HCT116 (cell line): ENCODE measurements around the gene SERPING1. TPM values are rescaled to one million over a fixed set of nuclear protein-coding genes. Genes with fewer than 3 reads are reported as not detected.

ENCODE experiments used
- ATAC-seq: fragments of 200-7000 bp; cut with Tn5 transposase; 2 replicates; pipeline ENCODE4 v1.9.1; 2020; ENCODE audit warnings: mild to moderate bottlenecking, moderate library complexity
- BruUV-seq: library from RNA; stranded (reverse); fragments of 400-500 nt; replicated peaks from 2 replicates; lab custom pipeline; 2021; lab: Mats Ljungman, UMichigan
- CTCF ChIA-PET: fragments of 300-600 bp; sonication (Branson Sonifier 250); formaldehyde crosslinking; loops from one replicate; lab custom pipeline; 2021; ENCODE audit warnings: antibody characterized with exemption; lab: Charles Lee
- POLR2A ChIA-PET: fragments of 300-600, 350-600 bp; sonication (Branson Sonifier 250); formaldehyde crosslinking; loops from one replicate; lab custom pipeline; 2021; ENCODE audit warnings: antibody characterized with exemption; lab: Charles Lee
- RAD21 ChIA-PET, 2 experiments: fragments of 300-600 bp; sonication (Branson Sonifier 250); formaldehyde crosslinking; loops; one replicate each; lab custom pipeline; 2023; ENCODE audit warnings: low total read pairs in 2 of 2; ENCODE audit not compliant: uncharacterized antibody in 2 of 2, unreplicated experiment in 2 of 2, low non-redundant PET in 1 of 2; lab: Charles Lee
- DNase-seq: peaks from one replicate; pipeline ENCODE4 v3.0.0-alpha.2; 2010; ENCODE audit warnings: low read depth, low spot score
- H2AFZ ChIP-seq: fragments of 200-600 bp; shearing (Covaris generic), sonication (generic); 2 replicates; pipeline ENCODE4 v1.6.1; 2017; ENCODE audit warnings: low read depth, mixed run types, mixed read lengths, antibody characterized with exemption, low read length; ENCODE audit not compliant: poor library complexity, severe bottlenecking
- H3K27ac ChIP-seq: 2 replicates; pipeline ENCODE4 v1.5.1; 2012; ENCODE audit warnings: low read depth, low read length
- H3K27me3 ChIP-seq: fragments of 200-600 bp; sonication (generic); 2 replicates; pipeline ENCODE4 v1.6.1; 2016; ENCODE audit warnings: mixed run types, low read length, mixed read lengths; ENCODE audit not compliant: insufficient read depth
- H3K36me3 ChIP-seq, 2 experiments: fragments of 200-500 bp in 1 of 2; fragments of 200-600 bp in 1 of 2; sonication (Bioruptor generic) in 1 of 2; sonication (generic) in 1 of 2; 2 replicates each; pipeline versions ENCODE4 v1.5.1 to v1.6.1; 2014 to 2016; ENCODE audit warnings: low read length in 2 of 2, inconsistent platforms in 1 of 2, mixed read lengths in 1 of 2, mixed run types in 1 of 2; ENCODE audit not compliant: insufficient read depth in 2 of 2, control insufficient read depth in 1 of 2
- H3K4me1 ChIP-seq, 2 experiments: fragments of 200-600 bp in 1 of 2; sonication (generic) in 1 of 2; 2 replicates each; pipeline versions ENCODE4 v1.5.1 to v1.6.1; 2012 to 2017; ENCODE audit warnings: low read length in 2 of 2, inconsistent platforms in 1 of 2, mild to moderate bottlenecking in 1 of 2, mixed read lengths in 1 of 2, mixed run types in 1 of 2, moderate library complexity in 1 of 2; ENCODE audit not compliant: insufficient read depth in 2 of 2, control insufficient read depth in 1 of 2
- H3K4me2 ChIP-seq: fragments of 200-600 bp; sonication (generic); 2 replicates; pipeline ENCODE4 v1.6.1; 2017; ENCODE audit warnings: mixed run types, low read length, mixed read lengths
- H3K4me3 ChIP-seq, 2 experiments: fragments of 200-600 bp in 1 of 2; sonication (generic) in 1 of 2; replicated peaks in 1 of 2; 2 replicates each; pipeline ENCODE4 v1.5.1; 2011 to 2016; ENCODE audit warnings: low read length in 2 of 2, control low read depth in 1 of 2, low read depth in 1 of 2, mild to moderate bottlenecking in 1 of 2, mixed read lengths in 1 of 2, mixed run types in 1 of 2
- H3K79me2 ChIP-seq: fragments of 200-600 bp; sonication (generic); 2 replicates; pipeline ENCODE4 v1.6.1; 2017; ENCODE audit warnings: mild to moderate bottlenecking, mixed run types, low read length, moderate library complexity, mixed read lengths; ENCODE audit not compliant: insufficient read depth
- H3K9ac ChIP-seq: fragments of 200-600 bp; sonication (generic); 2 replicates; pipeline ENCODE4 v1.6.1; 2016; ENCODE audit warnings: low read length, mixed read lengths
- H3K9me2 ChIP-seq: fragments of 200-600 bp; sonication (generic), shearing (Covaris generic); 2 replicates; pipeline ENCODE4 v1.6.1; 2017; ENCODE audit warnings: mixed run types, mild to moderate bottlenecking, moderate library complexity; ENCODE audit not compliant: insufficient read depth
- H3K9me3 ChIP-seq, 2 experiments: fragments of 200-500 bp in 1 of 2; fragments of 200-600 bp in 1 of 2; sonication (Bioruptor generic) in 1 of 2; sonication (generic) in 1 of 2; 2 replicates each; pipeline ENCODE4 v1.6.1; 2014 to 2017; ENCODE audit warnings: low read length in 2 of 2, mixed read lengths in 2 of 2, inconsistent platforms in 1 of 2, low read depth in 1 of 2, mild to moderate bottlenecking in 1 of 2, mixed run types in 1 of 2, moderate library complexity in 1 of 2; ENCODE audit not compliant: control insufficient read depth in 1 of 2, insufficient read depth in 1 of 2
- H4K20me1 ChIP-seq: fragments of 200-600 bp; sonication (generic), shearing (Covaris generic); 2 replicates; pipeline ENCODE4 v1.6.1; 2017; ENCODE audit warnings: mixed run types, mild to moderate bottlenecking, moderate library complexity; ENCODE audit not compliant: insufficient read depth
- ATF3 ChIP-seq: IDR thresholded peaks from 2 replicates; pipeline ENCODE4 v1.6.1; 2012
- CBX3 ChIP-seq: IDR thresholded peaks from 2 replicates; pipeline ENCODE4 v1.6.1; 2012; ENCODE audit warnings: low read depth
- CTCF ChIP-seq, 3 experiments: fragments of 200-600 bp in 1 of 3; sonication (generic) in 1 of 3; IDR thresholded peaks in 2 of 3; conservative IDR thresholded peaks in 1 of 3; 2 replicates each; pipeline ENCODE4 v1.5.1; 2012 to 2017; ENCODE audit warnings: low read depth in 2 of 3, low read length in 2 of 3, antibody characterized with exemption in 1 of 3, borderline replicate concordance in 1 of 3, control low read depth in 1 of 3, mild to moderate bottlenecking in 1 of 3, mixed read lengths in 1 of 3, mixed run types in 1 of 3, moderate library complexity in 1 of 3; ENCODE audit not compliant: insufficient read depth in 1 of 3
- ELF1 ChIP-seq: IDR thresholded peaks from 2 replicates; pipeline ENCODE4 v1.6.1; 2012; ENCODE audit warnings: low read depth, borderline replicate concordance
- EZH2 ChIP-seq: fragments of 200-600 bp; sonication (generic); IDR thresholded peaks from 2 replicates; pipeline ENCODE4 v1.6.1; 2017; ENCODE audit warnings: antibody characterized with exemption, mixed run types
- FOSL1 ChIP-seq: IDR thresholded peaks from 2 replicates; pipeline ENCODE4 v1.6.1; 2012; ENCODE audit warnings: low read depth
- JUND ChIP-seq: IDR thresholded peaks from 2 replicates; pipeline ENCODE4 v1.6.1; 2012
- SIN3A ChIP-seq: IDR thresholded peaks from 2 replicates; pipeline ENCODE4 v1.6.1; 2012; ENCODE audit warnings: low read depth
- SP1 ChIP-seq: IDR thresholded peaks from 2 replicates; pipeline ENCODE4 v1.6.1; 2012; ENCODE audit warnings: low read depth
- SRF ChIP-seq: IDR thresholded peaks from 2 replicates; pipeline ENCODE4 v1.6.1; 2012; ENCODE audit warnings: low read depth
- TCF7L2 ChIP-seq: IDR thresholded peaks from 2 replicates; pipeline ENCODE4 v1.7.0; 2011; ENCODE audit warnings: borderline replicate concordance, inconsistent platforms; ENCODE audit not compliant: insufficient read depth, insufficient read length; ENCODE audit errors: extremely low read depth
- YY1 ChIP-seq: IDR thresholded peaks from 2 replicates; pipeline ENCODE4 v1.6.1; 2011; ENCODE audit warnings: low read length, low read depth, moderate library complexity, mild to moderate bottlenecking; ENCODE audit not compliant: insufficient replicate concordance; ENCODE audit errors: extremely low read depth
- ZBTB33 ChIP-seq: IDR thresholded peaks from 2 replicates; pipeline ENCODE4 v1.6.1; 2011; ENCODE audit warnings: mild to moderate bottlenecking, low read length, moderate library complexity; ENCODE audit not compliant: insufficient replicate concordance; ENCODE audit errors: extremely low read depth
- ZFX ChIP-seq: fragments of 450-650 bp; IDR thresholded peaks from 2 replicates; pipeline ENCODE4 v1.6.1; 2017
- ZNF274 ChIP-seq: fragments of 200-500 bp; sonication (Bioruptor generic); IDR thresholded peaks from 2 replicates; pipeline ENCODE4 v1.6.1; 2014; ENCODE audit warnings: mild to moderate bottlenecking, low read depth, low read length, inconsistent platforms
- intact Hi-C: fragments of 100-400 bp; cut with micrococcal nuclease; formaldehyde crosslinking; loops from 2 replicates; pipeline ENCODE4 v1.10.0; 2022
- total RNA-seq: library from RNA; stranded (reverse); gene quantifications from one replicate; pipeline ENCODE4 v1.2.1, GENCODE V29; 2021; ENCODE audit not compliant: unreplicated experiment

The SERPING1 gene
- total RNA-seq, 1 experiment from 2014 or later, result 3.4 TPM

- H4K20me1 ChIP-seq, result no peaks in the 10 kb centered on the region
- POLR2A ChIA-PET, result no interaction called here
These were observed 45.5 kb upstream of the SERPING1 start for GRCh38 chr11:57551941-57552340.

More at GRCh38 chr11:57551941-57552340, 45.5 kb upstream of the SERPING1 start:
- H3K9me3 ChIP-seq, result no peaks in the 10 kb centered on the region
- H3K9me2 ChIP-seq, result no peaks in the 10 kb centered on the region
- ATAC-seq (no peak), DNase-seq (no peak)
- H3K4me3 ChIP-seq, result no peak overlapping the region
- H3K27ac ChIP-seq, result no peak overlapping the region
- TSS peak; percentile 41 for BruUV-seq
- H3K4me2 ChIP-seq, result no peak overlapping the region
- no peaks in the 10 kb centered on the region for H3K79me2 ChIP-seq
- CTCF ChIA-PET, result no interaction called here
- no peak for TF ChIP-seq FOSL1
- no peak for TF ChIP-seq CBX3
- no peak for TF ChIP-seq YY1
- no peak for TF ChIP-seq ZFX
- TF ChIP-seq ATF3, result no peak
- no peak for TF ChIP-seq CTCF (IDR thresholded peaks at IDR 0.05 in 2 of 3, conservative IDR thresholded peaks at IDR 0.05 in 1 of 3; ENCODE audit: borderline replicate concordance in 1 of 3, insufficient read depth in 1 of 3, low read depth in 2 of 3, low read length in 2 of 3)
- TF ChIP-seq ELF1, result no peak
- no peak for TF ChIP-seq SRF
- no peak for TF ChIP-seq SIN3A
- no peak for TF ChIP-seq SP1
- no peak for TF ChIP-seq EZH2
- TF ChIP-seq ZBTB33, result no peak
- TF ChIP-seq JUND, result no peak
- no peak for TF ChIP-seq TCF7L2
- TF ChIP-seq ZNF274, result no peak
- H2AFZ ChIP-seq, result no peak overlapping the region
- RAD21 ChIA-PET, result interaction anchor here in 1 of 2 experiments (0.6 kb wide), 1 partner anchor 92 kb away, joined by 3 read pairs; no protein-coding TSS in a partner anchor
- H3K36me3 ChIP-seq, result peaks cover 0 to 4% of the 10 kb centered on the region in 2 experiments; a peak in 2 of 4 replicates
- H3K4me1 ChIP-seq, result peaks cover 0 to 14% of the 10 kb centered on the region in 2 experiments; a peak in 3 of 4 replicates
- H3K9ac ChIP-seq, result no peak overlapping the region
- H3K27me3 ChIP-seq, result no peaks in the 10 kb centered on the region
- intact Hi-C loops, result no loop called here
